Eye (tissue), 1 donor: ENCODE measurements around the gene TRIM4.
"Not testable (repeated sequence)": the region's sequence is repeated elsewhere in the genome, so short reads cannot be mapped to it uniquely, and the experiment has no call there.

ENCODE experiments used
- DNase-seq: peaks from one replicate; pipeline ENCODE4 v3.0.0-alpha.2; 2015

Gene TRIM4

GRCh38 chr7:99910976-99911375 lies 8.4 kb downstream of the TRIM4 start:
- no peak for DNase-seq

DNA sequence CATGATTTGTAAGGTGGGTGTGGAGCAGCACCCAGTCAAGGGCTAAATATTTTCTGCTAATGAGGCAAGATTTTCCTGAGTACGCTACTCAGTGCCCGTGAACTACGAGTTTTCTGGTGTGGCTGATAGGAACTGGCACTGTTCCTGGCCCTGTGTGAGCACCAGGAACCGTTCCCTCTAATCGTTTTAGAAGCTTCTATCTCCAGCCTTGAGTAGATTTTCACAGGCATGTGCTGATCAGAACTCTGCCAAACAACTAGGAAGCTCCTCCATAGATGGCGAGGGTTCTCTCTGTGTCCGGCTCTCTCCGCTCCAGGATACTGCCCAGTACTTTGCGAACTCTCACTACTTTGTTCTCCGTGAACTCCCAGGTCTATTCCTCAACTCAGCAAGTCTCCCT lies 17.7 kb downstream of the TRIM4 start:
- DNase-seq: no peak

DNA sequence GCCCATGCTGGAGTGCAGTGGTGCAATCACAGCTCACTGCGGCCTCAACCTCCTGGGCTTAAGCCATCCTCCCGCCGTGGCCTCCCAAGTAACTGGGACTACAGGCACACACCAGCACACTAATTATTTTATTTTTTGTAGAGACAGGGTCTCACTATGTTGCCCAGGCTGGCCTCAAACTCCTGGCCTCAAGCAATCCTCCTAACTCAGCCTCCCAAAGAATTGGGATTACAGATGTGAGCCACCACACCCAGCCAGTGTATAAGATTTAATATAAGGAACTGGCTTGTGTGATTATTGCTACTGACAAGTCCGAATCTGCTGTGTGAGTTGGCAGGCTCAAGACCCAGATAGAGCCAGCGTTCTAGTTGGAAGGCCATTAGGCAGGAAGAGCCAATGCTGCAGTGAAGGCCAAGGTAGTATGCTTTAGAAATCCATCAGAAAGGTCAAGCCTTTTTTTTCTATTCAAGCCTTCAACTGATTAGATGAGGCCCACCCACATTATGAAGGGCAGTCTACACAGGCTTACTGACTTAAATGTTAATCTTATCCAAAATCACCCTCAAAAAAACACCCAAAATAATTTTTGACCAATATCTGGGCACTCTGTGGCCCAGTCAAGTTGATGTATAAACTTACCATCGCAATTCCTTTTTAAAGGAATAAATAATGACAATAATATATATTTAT lies 19.4 kb downstream of the TRIM4 start:
- DNase-seq: no peak

DNA sequence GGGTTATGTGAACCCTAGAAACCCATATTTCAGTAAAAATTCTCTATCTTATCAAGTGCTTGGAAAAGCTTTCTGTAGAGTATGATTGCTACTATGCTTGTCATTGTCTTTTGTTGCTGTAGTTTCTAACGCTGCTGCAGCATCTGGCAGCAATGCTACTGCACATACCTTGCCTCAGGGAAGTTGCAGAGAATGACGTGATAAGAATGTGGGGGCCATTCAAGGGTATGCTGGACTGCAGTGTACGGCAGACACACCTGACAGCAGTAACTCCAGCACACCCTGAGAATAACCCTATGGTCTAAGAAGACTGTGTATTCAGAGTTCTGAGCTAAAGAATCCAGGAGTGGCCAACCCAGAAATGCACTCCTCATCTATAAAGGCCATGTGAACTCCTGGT lies 20.5 kb downstream of the TRIM4 start:
- peak; percentile 29 for DNase-seq

GRCh38 chr7:99898023-99898357 lies 21.3 kb downstream of the TRIM4 start:
- no peak for DNase-seq

DNA sequence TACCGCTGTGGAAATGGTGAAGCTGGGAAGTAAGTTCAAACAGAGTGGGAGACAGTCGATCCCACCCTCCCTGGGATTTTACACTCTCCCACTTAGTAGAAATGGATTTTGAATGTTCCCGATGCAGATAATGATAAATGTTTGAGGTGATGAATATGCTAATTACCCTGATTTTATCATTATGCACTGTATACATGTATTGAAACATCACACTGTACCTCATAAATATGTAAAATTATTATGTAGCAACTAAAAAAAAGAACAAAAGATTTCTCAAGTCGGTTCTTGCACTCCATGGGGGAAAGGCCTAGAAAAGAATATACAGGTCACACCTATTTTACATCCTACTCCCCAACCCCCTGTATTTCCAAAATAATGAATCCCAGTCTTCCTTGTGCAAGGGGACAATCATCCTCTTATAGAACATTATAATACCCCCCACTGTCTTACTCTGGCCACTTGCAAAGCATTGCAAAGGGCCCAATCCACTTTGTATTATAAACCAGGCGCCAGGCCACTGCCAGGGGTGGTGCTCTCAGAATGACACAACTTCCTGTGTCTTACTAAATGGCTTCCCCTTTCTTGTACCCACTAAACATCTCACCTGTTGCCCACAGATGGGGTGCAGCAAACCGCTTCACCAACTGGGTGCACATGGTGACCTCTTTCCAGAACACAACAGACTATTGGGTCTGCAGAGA lies 21.9 kb downstream of the TRIM4 start:
- no peak for DNase-seq

DNA sequence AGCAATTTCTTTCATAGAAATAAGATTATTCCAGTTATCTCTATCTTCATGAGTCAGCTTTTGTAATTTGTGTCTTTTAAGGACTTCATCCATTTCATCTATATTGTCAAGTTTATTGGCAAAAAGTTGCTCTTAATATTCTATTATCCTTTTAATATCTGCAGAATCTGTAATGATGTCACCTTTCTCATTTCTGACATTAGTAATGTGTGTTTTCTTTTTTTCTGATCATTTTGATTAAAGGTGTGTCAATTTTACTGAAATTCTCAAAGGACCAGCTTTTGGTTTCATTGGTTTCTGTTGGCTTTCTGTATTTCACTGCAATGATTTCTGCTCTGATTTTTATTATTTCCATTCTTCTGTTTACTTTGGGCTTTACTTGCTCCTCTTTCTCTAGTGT lies 24.6 kb downstream of the TRIM4 start:
- no peak for DNase-seq

DNA sequence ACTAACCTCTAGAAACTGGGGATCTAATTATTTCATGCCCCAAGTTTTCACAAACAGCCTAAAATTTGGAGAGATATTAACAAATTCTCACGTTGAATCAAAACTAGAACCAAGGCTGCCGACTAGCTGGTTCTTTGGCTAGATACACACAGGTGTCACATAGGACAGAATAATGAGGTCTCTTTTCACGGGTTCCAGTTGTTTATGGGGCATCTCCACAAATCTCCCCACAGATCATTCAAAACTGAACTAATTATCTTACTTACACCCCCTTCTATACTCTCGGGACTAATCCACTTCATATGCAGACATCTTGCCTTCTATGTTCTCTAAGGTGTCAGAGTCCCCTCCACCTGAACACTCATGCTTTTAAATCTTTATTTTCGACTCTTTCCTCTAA lies 26.1 kb downstream of the TRIM4 start:
- DNase-seq: no peak

DNA sequence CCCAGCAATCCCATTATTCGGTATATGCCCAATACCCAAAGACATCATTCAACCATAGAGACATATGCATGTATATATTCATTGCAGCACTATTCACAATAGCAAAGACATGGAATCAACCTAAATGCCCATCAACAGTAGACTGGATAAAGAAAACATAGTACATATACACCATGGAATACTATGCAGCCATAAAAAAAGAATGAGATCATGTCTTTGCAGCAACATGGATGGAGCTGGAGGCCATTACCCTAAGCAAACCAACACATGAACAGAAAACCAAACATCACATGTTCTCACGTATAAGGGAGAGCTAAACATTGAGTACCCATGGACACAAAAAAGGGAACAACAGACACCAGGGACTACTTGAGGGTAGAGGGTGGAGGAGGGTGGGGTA lies 29.0 kb downstream of the TRIM4 start:
- DNase-seq: not testable (repeated sequence)

DNA sequence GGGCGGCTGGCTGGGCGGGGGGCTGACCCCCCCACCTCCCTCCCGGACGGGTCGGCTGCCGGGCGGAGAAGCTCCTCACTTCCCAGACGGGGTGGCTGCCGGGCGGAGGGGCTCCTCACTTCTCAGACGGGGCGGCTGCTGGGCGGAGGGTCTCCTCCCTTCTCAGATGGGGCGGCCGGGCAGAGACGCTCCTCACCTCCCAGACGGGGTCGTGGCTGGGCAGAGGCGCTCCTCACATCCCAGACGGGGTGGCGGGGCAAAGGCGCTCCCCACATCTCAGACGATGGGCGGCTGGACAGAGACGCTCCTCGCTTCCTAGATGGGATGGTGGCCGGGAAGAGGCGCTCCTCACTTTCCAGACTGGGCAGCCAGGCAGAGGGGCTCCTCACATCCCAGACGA lies 31.0 kb downstream of the TRIM4 start:
- DNase-seq: not testable (repeated sequence)

DNA sequence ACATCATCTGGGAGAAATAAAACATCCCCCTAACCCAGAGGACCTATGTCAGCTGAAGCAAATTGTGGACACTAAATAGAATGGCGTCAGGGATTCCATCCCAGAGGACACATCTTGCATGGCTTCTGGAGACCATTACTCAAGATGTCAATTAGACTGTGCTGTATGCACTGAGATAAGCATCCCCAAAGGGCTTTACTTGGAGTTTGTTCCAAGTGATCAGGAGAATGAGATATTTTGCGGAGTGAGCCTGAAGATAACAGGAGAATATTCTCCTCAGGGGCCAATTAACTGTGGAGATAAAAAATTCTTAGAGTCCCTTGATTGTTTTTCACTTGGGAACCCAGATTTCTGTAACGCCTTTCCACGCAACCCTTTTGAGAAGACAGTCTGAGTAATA lies 38.0 kb downstream of the TRIM4 start:
- peak; percentile 41 for DNase-seq

DNA sequence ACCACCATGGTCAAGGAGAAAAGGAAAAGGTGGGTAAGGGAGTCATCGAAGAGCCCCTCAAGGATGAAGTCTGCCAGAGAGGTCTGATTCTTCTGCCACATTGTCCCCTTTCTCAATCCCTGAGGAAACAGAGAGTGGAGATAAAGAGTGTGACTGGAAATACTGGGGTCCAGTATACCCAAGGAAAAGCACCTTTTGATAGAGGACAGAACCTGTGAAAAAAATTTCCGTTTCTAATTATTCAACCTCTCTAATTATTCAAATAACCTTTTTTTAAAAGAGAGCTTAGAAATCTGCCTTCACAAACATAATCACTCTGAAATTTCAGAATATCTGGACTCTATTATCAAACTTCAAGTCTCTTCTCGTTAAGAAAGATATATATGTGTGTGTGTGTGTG lies 42.4 kb downstream of the TRIM4 start, which contains the start of gene OR2AE1:
TSS of gene OR2AE1 (minus strand) at position 101 of the 400 bp plus-strand sequence. CDS start at position 101, 0 bp downstream.
- DNase-seq: no peak

DNA sequence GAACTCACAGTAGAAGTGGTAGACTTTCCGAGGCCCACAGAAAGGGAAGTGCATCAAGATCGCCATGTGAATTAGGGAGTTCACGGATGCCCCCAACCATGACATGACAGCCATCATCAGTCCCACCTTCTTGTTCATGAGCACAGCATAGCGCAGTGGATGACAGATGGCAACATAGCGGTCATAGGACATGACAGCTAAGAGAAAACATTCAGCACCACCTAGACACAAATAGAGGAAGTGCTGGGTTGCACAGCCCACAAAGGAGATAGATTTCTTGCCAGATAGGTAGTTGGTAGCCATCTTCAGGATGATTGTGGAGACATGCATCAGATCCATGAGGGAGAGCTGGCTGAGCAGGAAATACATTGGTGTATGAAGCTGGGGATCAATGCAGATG lies 42.8 kb downstream of the TRIM4 start:
- no peak for DNase-seq

DNA sequence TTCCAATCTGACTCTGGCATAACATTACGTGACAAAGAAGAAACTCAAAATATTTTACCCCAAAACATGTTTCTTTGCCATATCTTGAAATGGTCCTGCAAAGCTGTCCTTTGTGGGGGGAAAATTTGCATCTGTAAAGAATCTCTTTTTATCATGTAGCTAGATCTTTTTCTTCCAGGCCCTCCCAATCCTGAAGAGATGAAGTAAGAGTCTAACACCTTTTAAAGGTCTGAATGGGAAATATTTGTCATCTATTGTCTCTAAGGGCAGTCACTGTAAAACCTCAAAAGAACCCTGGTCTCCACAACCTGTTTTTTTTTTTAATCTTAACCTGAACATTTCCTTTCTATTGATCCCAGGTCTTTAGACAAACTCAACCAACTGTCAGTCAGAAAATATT lies 51.1 kb downstream of the TRIM4 start:
- no peak for DNase-seq

GRCh38 chr7:99867477-99867876 lies 51.9 kb downstream of the TRIM4 start:
- DNase-seq: not testable (repeated sequence)

DNA sequence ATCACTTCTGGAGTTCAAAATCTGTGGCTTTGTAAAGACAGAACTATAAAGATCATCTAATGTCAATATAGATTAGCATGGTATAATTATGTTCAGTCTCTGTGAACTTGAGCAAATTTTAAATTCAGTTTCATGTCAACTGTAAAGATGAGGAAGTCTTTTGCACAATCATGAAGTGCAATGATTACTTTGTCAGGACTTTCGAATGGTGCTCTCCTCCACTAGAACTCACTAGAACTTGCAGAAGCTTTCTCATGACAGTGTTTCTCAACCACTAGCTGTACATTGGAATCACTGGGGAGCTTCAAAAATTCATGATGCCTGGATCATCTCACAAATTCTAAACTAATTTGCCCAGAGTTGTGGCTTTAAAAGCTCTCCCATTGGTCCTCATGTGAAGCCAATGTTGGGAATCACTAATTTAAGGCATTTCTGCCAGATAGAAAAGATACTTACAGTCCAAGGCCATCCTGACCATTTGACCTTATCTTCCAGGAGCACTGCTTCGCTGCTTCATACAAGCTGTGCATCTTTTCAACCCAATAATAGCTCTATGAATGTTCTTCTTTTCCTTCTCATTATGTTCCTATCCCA lies 55.4 kb downstream of the TRIM4 start:
- no peak for DNase-seq

- DNase-seq: no peak
Measured at GRCh38 chr7:99860281-99861127, 58.8 kb downstream of the TRIM4 start.

- no peak for DNase-seq
Measured at GRCh38 chr7:99855236-99855635, 64.1 kb downstream of the TRIM4 start.

DNA sequence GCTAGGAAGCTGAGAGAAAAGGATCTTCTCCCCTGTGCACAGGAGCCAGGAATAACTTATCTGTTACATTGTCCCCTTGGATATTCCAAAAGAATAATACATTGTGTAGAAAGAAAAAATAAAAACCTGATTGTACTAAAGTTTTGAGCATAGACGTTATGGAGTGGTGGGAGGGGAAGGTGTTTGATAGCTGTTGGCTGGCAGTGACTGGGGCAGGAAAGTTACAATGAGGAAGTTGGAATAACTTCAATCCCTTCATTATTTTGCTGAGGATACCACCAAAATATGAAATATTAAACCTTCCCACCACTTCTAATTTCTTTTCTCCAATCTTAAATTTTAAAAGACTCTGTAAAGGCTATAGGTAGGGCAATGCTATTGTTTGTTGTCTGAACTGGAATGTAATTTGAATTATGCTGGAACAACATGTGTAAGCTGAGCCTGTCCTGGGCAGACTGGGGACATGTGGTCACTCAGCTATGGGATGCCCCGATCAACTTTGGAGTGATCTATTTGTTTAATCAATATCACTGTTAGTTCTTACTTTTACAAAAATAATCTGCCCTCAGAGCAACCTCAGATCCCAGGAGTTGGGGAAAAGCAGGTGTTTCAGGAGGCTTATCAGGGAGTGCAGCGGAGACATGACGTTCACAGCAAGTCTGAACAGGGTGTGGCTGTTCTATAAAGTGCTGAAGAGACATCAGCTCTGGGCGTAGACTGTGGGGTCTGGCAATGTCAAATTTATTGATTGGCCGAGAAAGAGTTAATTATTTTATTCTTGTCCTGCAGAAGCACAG lies 70.7 kb downstream of the TRIM4 start:
- no peak for DNase-seq

DNA sequence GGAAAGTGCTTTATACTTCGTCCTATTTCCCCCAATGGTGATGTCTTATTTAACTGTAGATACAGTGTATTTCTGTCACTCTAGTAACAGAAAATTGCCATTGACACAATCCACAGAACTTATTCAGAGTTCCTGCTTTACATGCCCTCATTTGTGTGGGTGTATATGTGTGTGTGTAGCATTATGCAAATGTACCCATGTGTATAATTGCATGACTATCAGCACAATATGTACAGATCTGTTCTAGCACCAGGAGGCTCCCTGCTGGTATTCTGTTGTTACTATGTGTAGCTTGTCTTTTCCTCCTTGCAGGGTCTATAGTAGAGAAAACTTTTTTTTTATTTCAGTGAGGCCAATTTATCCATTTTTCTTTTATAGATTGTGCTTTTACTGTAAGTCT lies 75.0 kb downstream of the TRIM4 start:
- DNase-seq: no peak

DNA sequence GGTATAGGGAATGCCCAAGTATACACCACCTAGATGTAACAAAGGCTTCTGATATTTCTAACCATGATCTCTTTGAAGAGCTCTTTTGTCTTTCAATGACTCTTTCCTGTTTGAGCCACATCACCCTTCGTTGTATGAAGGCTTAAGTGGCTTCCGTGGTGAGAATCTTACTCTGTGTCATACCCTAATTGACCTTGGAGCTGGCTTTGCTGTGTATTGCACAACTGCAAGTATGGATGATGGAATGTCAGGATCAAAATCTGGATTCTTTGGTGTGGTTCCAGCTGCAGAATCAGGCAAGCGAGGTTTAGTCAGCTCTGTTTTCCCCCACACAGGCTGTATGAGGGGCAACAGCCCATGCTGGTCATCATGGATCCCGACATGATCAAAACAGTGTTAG lies 75.5 kb downstream of the TRIM4 start:
- DNase-seq: no peak

DNA sequence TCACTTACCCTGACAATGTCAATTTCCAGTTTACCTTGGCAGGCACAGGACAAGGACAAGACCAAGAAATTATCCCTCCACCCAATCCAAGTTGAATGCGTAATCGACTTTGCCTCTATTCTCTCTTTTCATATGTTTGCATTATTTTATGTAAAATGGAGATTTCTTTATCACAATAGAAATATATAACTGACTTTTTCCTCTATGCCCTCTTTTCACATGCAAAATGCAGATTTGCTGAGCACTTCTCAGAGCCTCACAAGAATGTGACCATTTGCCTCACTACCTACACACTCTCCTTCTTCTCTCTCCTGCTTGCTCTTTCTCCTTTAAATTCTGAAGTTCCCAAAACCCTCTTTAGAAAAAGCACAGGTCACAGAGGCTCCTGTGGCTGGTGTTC lies 76.4 kb downstream of the TRIM4 start:
- DNase-seq: no peak
